DOHH2 (cell line): ENCODE data around the gene GPX5.

Experiments used
- H3F3A ChIP-seq: fragments of 200-600 bp; sonication (generic), shearing (Covaris generic); 2 replicates; pipeline ENCODE4 v1.6.0; 2016; ENCODE audit warnings: antibody characterized with exemption, mild to moderate bottlenecking; ENCODE audit not compliant: control insufficient read depth, insufficient read depth
- H3K27ac ChIP-seq: fragments of 200-600 bp; sonication (generic); 2 replicates; pipeline ENCODE4 v1.5.1; 2014; ENCODE audit warnings: low read depth, mild to moderate bottlenecking, low read length, moderate library complexity
- H3K27me3 ChIP-seq: fragments of 200-600 bp; sonication (generic); 2 replicates; pipeline ENCODE4 v1.6.1; 2014; ENCODE audit warnings: mild to moderate bottlenecking, low read length, mixed read lengths; ENCODE audit not compliant: control insufficient read depth
- H3K36me3 ChIP-seq: fragments of 200-600 bp; sonication (generic); 2 replicates; pipeline ENCODE4 v1.6.1; 2014; ENCODE audit warnings: mild to moderate bottlenecking, low read length, moderate library complexity, mixed read lengths; ENCODE audit not compliant: control insufficient read depth
- H3K4me1 ChIP-seq: fragments of 200-600 bp; sonication (generic); 2 replicates; pipeline ENCODE4 v1.6.1; 2014; ENCODE audit warnings: mild to moderate bottlenecking, low read length, mixed read lengths; ENCODE audit not compliant: control insufficient read depth
- H3K4me2 ChIP-seq: fragments of 200-600 bp; sonication (generic); 2 replicates; pipeline ENCODE4 v1.6.0; 2014; ENCODE audit warnings: mild to moderate bottlenecking, low read length, moderate library complexity
- H3K4me3 ChIP-seq: fragments of 200-600 bp; sonication (generic); 2 replicates; pipeline ENCODE4 v1.5.1; 2014; ENCODE audit warnings: mild to moderate bottlenecking, low read length, mixed read lengths
- H3K79me2 ChIP-seq: fragments of 200-600 bp; sonication (generic); 2 replicates; pipeline ENCODE4 v1.6.1; 2014; ENCODE audit warnings: mild to moderate bottlenecking, low read length, mixed read lengths; ENCODE audit not compliant: control insufficient read depth
- H3K9me2 ChIP-seq: fragments of 200-600 bp; sonication (generic); replicated peaks from 2 replicates; pipeline ENCODE4 v1.6.1; 2014; ENCODE audit warnings: mild to moderate bottlenecking, low read length, mixed read lengths; ENCODE audit not compliant: control insufficient read depth
- H3K9me3 ChIP-seq: fragments of 200-600 bp; sonication (generic); 2 replicates; pipeline ENCODE4 v1.6.1; 2014; ENCODE audit warnings: antibody characterized with exemption, low read length, mixed read lengths; ENCODE audit not compliant: control insufficient read depth, insufficient read depth
- H4K20me1 ChIP-seq: fragments of 200-600 bp; sonication (generic); 2 replicates; pipeline ENCODE4 v1.6.0; 2014; ENCODE audit warnings: low read depth, mild to moderate bottlenecking, antibody characterized with exemption, low read length, moderate library complexity; ENCODE audit not compliant: control insufficient read depth, insufficient read depth
- CTCF ChIP-seq: fragments of 200-600 bp; sonication (generic); IDR thresholded peaks from one replicate; pipeline ENCODE4 v1.5.1; 2014; ENCODE audit warnings: antibody characterized with exemption, mild to moderate bottlenecking, low read depth, low read length; ENCODE audit not compliant: poor library complexity, severe bottlenecking
- EZH2phosphoT487 ChIP-seq: fragments of 200-600 bp; sonication (generic); IDR thresholded peaks from 2 replicates; pipeline ENCODE4 v1.6.1; 2017; ENCODE audit warnings: borderline replicate concordance, mild to moderate bottlenecking, antibody characterized with exemption, low read length, moderate library complexity, mixed read lengths

GPX5 gene

GRCh38 chr6:28567506-28567905, 41.8 kb downstream of the GPX5 start:
- Histone ChIP-seq H3K9me3 (no peaks in the 10 kb centered on the region), H3F3A (no peaks in the 10 kb centered on the region), H3K4me2 (no peak overlapping the region), H3K27me3 (no peaks in the 10 kb centered on the region), H3K4me1 (no peaks in the 10 kb centered on the region), H3K79me2 (no peaks in the 10 kb centered on the region), H3K9me2 (no peaks in the 10 kb centered on the region), H3K36me3 (no peaks in the 10 kb centered on the region), H4K20me1 (no peaks in the 10 kb centered on the region), H3K27ac (no peak overlapping the region), H3K4me3 (no peak overlapping the region)
- TF ChIP-seq EZH2phosphoT487 (no peak), CTCF (no peak)

DNA sequence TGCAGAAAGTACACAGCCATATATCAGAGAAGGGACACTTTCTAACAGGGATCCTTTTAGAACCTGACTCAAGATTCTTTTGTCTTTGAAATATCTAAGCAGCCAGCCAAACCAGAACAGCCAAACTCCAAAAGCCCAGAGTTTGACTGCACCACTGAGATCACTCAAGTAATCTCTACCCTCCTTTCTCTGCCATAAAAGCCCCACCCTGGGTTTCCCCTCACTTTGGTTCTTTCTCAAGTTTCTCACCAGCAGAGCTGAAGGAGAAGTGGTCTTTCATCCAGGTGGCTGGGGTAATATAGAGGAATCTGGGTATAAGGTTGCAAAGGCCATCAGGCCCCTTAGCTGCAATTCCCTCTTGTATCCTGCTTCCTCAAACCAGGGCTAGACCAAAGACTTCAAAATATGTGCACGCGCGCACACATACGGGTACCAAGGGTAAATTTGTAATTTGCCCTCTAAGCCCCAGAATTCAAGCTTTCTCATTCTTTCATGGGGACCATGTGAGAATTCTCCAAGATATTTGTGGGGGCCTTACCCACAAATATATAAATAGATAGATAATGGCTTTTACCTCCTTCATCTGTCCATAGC, 42.9 kb downstream of the GPX5 start:
- H3K79me2 ChIP-seq, result no peaks in the 10 kb centered on the region
- no peaks in the 10 kb centered on the region for H3K27me3 ChIP-seq
- TF ChIP-seq EZH2phosphoT487, result no peak
- H3F3A ChIP-seq, result no peaks in the 10 kb centered on the region
- no peak overlapping the region for H3K4me2 ChIP-seq
- no peaks in the 10 kb centered on the region for H3K9me3 ChIP-seq
- H3K36me3 ChIP-seq, result no peaks in the 10 kb centered on the region
- H3K9me2 ChIP-seq, result no peaks in the 10 kb centered on the region
- H4K20me1 ChIP-seq, result no peaks in the 10 kb centered on the region
- H3K4me1 ChIP-seq, result no peaks in the 10 kb centered on the region
- H3K4me3 ChIP-seq, result no peak overlapping the region
- H3K27ac ChIP-seq, result no peak overlapping the region

DNA sequence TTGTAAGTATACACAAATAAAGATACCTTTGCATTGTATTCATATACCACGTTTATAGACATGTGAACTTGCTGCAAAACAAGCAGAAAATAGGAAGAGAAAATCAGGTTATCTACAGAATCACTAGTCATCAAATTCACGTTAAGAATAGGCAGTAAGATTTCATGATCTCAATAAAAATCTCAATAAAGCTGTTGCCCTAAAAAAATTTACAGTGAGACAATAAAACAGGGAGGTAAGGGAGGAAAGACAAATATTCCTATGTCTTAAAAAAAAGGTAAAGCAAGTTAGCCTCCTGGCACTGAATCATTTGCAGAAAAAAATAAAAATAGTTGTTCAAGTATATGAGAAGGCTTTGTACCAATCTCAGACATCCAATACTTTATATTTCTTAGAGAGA, 44.1 kb downstream of the GPX5 start:
- H3K27ac ChIP-seq, result no peak overlapping the region
- no peaks in the 10 kb centered on the region for H4K20me1 ChIP-seq
- no peaks in the 10 kb centered on the region for H3K79me2 ChIP-seq
- H3K4me3 ChIP-seq, result no peak overlapping the region
- no peaks in the 10 kb centered on the region for H3K27me3 ChIP-seq
- no peaks in the 10 kb centered on the region for H3K9me2 ChIP-seq
- TF ChIP-seq EZH2phosphoT487 (no peak), CTCF (no peak)
- H3F3A ChIP-seq, result no peaks in the 10 kb centered on the region
- no peaks in the 10 kb centered on the region for H3K36me3 ChIP-seq
- no peaks in the 10 kb centered on the region for H3K9me3 ChIP-seq
- H3K4me1 ChIP-seq, result no peaks in the 10 kb centered on the region
- H3K4me2 ChIP-seq, result no peak overlapping the region

DNA sequence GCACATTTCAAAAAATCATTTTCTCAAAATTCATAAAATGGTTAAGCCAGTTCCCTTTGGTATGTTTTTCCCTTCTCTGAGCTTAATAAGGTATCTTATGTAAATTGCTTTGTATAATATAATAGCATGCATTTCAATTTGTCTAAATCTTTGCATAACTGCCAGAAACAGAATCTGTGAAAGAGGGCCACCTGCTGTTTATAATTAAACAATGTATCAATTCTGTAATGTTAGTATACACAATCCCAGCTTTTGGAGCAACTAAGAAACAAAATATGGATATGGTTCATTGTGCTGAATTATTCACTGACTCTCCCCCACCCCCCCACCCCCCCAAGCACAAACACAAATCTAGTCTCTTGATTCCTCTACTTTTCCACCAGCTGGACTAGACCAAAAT, 54.8 kb downstream of the GPX5 start:
- Histone ChIP-seq H3K79me2 (no peaks in the 10 kb centered on the region), H4K20me1 (no peaks in the 10 kb centered on the region), H3K27me3 (no peaks in the 10 kb centered on the region; the same call in 1 of the 2 replicates), H3K4me1 (0 out of 2 replicates have a peak, but pooled peaks cover 4% of the 10 kb centered on the region), H3K9me3 (no peaks in the 10 kb centered on the region), H3K9me2 (no peaks in the 10 kb centered on the region), H3F3A (no peaks in the 10 kb centered on the region), H3K27ac (no peak overlapping the region), H3K4me3 (no peak overlapping the region), H3K36me3 (no peaks in the 10 kb centered on the region), H3K4me2 (no peak overlapping the region)
- TF ChIP-seq EZH2phosphoT487 (no peak), CTCF (no peak)
